ENCODE measurements around the gene DLGAP3. TPM values are rescaled to one million over a fixed set of nuclear protein-coding genes. Genes with fewer than 3 reads are reported as not detected.

Gene DLGAP3
- total RNA-seq, 1 experiment from 2014 or later = 0.81 TPM

DNA sequence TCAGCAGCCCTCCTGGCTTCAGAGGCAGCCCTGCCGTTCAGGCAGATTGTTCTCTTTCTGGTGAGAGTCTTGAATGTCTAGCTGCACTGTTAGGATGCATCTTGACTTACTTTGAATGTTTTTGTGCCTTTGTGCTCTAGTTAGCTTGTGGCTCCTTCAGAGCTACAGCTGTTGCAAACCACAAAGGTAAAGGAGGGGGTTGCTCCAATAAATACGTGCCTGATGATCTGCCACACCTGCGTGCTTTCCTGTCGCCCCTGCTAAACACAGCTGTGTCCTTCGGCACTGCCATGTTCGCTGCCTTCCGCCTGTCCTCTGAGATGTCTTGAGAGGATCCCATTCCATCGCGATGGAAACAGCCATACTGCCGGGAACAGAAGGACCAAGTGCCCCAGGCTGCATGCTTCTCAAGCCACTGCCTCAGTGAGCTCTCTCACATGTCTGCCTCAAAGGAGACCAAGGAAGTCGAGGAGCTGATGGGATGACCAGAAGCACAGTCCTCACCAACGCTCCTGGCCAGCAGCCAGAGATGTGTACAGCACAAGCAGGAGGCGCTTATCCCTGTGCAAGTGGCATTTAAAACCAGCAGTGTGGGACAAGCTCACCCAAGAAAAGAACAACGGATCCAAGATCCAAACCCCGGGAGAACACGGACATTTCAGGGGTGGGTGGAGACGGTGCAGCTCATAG is 57.9 kb downstream of the DLGAP3 start:
- Histone ChIP-seq H3K36me3 (no peaks in the 10 kb centered on the region), H3K4me3 (no peak overlapping the region), H3K27me3 (no peaks in the 10 kb centered on the region), H3K27ac (no peak overlapping the region), H3K4me1 (peaks cover 9% of the 10 kb centered on the region; the same call in 1 of the 2 replicates), H3K9me3 (replicated peaks) (no peaks in the 10 kb centered on the region)
- DNase-seq = peak in 1 of 2 experiments; percentile 22

DNA sequence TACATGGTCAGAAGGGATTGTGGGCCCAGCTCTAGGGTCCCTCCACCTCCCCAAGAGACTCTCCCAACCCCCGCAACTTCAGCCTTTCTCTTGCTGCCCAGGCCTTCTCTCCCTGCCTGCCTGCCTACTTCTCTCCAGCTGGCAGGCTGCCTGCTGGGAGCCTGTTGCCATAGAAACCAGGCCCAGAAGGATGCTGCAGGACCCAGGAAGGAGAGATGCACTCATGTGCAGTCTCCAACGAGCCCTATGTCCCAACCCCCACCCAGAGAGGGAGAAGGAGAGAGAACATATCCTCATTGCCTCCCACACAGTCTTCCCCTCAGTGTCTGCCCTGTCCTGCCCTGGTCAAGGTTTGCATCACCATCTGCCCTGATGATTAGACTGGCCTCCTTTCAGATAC is 59.1 kb downstream of the DLGAP3 start:
- no peak overlapping the region for H3K27ac ChIP-seq
- DNase-seq = no peak
- no peaks in the 10 kb centered on the region for H3K36me3 ChIP-seq
- H3K27me3 ChIP-seq = no peaks in the 10 kb centered on the region
- H3K9me3 ChIP-seq (replicated peaks) = no peaks in the 10 kb centered on the region
- H3K4me3 ChIP-seq = no peak overlapping the region
- peaks cover 9% of the 10 kb centered on the region; the same call in 1 of the 2 replicates for H3K4me1 ChIP-seq

DNA sequence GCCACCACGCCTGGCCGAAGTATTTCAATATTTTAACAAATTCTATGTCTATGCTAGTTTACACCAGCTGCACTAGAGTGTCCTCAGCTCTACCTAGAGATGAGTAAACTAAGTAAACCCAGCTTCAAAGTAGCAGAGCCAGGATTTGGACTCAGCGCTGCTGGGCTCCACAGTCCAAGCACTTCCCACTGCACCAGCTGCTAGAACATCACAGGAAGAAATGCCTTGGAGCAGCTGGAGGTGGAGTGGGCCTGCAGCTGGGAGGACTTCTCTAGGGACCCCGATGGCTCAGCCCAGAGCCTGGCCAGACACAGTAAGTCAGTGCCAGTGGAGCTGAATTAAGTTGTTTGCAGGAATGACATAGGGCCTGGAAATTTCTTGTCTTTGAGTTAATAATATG is 59.7 kb downstream of the DLGAP3 start:
- Histone ChIP-seq H3K4me3 (no peak overlapping the region), H3K27ac (no peak overlapping the region), H3K4me1 (peaks cover 9% of the 10 kb centered on the region; the same call in 1 of the 2 replicates), H3K36me3 (no peaks in the 10 kb centered on the region), H3K27me3 (no peaks in the 10 kb centered on the region), H3K9me3 (replicated peaks) (no peaks in the 10 kb centered on the region)
- DNase-seq = no peak

DNA sequence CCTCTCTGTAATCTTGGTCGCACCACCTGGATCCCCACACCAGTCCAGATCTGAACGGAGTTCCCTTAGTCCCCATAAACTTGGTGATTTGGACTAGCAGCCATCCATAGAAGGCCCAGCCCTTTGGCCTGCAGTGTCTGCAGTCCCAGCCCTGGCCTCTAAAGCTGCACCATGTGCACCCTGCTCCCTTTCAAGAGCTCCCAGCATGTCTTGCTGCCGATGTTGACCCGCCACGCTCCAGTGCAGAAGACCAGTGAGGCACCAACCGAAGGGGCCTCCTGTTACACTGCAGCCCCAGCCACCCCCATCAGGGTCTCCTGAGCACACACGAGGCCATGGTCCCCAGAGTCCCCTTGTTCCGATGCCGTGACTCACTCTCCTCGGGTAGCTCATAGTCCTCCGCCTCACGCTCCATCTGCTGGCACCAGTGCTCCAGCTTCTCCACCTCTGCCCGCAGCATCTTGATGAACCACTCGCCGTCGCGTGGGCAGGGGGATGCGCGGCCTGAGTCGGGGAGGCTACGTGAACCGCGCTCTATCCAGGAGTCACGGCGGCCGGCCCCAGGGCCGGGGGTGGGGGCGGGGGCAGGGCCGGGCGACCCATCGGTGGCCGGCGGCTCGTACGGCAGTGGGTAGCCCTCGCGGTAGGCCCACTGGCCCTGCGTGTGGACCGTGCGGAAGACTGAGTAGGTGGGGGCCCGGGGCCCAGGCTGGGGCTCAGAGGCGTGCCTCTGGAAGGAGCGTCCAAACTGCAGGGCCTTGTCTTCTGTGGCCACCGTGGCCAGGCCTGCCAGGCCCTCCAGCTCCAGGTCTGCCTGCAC is 61.0 kb downstream of the DLGAP3 start:
- DNase-seq = no peak
- no peak overlapping the region for H3K27ac ChIP-seq
- no peak overlapping the region for H3K4me3 ChIP-seq
- no peaks in the 10 kb centered on the region for H3K27me3 ChIP-seq
- H3K9me3 ChIP-seq (replicated peaks) = no peaks in the 10 kb centered on the region
- H3K36me3 ChIP-seq = no peaks in the 10 kb centered on the region
- no peaks in the 10 kb centered on the region for H3K4me1 ChIP-seq

DNA sequence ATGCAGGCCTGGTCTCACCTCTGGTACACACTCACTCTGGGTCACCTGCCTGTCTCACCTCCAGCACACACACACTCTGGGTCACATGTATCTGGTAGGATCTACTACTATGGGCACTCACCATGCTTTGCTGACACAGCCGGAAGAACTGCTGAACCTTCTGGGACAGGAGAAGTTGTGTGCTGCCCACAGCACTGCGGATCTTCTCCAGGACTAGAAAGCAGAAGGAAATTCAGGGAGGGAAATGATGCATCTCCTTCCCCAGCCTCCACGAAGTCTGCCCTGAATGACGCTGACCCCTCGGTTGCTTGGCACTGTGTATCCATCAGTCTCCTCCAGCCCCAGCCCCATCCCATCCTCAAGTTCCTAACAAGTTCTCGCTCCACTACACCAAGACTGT is 62.0 kb downstream of the DLGAP3 start:
- no peak for DNase-seq
- no peaks in the 10 kb centered on the region for H3K27me3 ChIP-seq
- H3K9me3 ChIP-seq (replicated peaks) = no peaks in the 10 kb centered on the region
- H3K27ac ChIP-seq = no peak overlapping the region
- no peaks in the 10 kb centered on the region for H3K4me1 ChIP-seq
- no peak overlapping the region for H3K4me3 ChIP-seq
- H3K36me3 ChIP-seq = no peaks in the 10 kb centered on the region

DNA sequence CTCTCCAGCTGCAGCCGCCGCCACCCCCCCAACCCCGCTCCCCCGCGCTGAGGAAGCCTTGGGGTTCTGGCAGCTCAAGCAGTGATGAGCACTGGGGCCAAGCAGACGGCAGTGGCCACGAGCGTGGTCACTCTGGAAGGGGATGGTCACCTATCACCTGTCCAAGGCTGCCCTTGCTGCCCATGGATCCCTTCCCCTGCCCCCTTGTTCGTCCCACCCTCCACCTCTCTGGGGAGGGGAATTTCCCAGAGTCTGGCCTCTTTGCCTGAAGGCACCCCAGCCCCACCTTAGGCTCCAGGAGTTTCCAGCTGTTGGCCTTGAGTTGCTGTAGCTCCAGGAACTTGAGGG is 62.7 kb downstream of the DLGAP3 start:
- Histone ChIP-seq H3K4me3 (no peak overlapping the region), H3K27ac (no peak overlapping the region), H3K27me3 (no peaks in the 10 kb centered on the region), H3K9me3 (replicated peaks) (no peaks in the 10 kb centered on the region), H3K36me3 (no peaks in the 10 kb centered on the region), H3K4me1 (no peaks in the 10 kb centered on the region)
- no peak for DNase-seq

DNA sequence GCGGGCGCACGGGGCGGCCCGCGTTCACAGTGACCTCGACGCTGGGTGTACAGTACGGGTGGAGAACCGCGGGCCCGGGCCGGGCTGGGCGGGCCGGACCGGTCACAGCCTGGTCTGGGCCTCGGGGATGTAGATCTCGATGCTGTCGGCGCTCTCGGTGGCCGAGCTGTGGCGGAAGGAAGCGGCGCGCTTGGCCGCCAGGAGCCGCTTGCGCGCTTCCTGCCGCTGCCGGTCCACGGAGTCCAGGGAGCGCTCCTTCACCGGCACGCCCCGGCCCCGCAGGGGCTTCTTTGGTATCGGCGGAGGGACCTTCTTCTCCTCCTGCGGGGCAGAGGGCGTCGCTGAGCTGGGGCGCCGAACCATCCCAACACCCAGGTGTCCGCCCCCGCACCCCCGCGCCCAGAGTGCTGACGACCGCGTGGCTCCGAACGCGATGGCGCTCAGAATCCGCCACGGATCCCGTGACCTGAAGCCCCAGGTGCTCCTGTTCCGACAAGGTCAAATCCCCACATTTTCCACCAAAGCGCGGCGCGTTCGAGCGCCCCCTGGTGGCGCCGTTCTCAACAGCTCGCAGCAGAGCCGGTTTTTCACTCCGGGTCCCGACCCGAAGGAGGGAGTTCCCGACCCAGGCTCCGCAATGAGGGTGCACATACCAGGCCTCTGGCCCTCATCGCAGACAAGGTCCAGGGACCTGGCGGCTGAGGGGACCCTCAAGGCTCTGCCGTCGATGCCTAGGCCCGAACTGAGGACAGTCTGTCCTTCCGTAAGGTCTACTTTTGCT is 63.3 kb downstream of the DLGAP3 start:
- Histone ChIP-seq H3K9me3 (replicated peaks) (no peaks in the 10 kb centered on the region), H3K4me3 (peak overlapping the region; percentile 50), H3K4me1 (no peaks in the 10 kb centered on the region), H3K27me3 (no peaks in the 10 kb centered on the region), H3K27ac (no peak overlapping the region), H3K36me3 (no peaks in the 10 kb centered on the region)
- DNase-seq = peak; percentile 46 to 64

DNA sequence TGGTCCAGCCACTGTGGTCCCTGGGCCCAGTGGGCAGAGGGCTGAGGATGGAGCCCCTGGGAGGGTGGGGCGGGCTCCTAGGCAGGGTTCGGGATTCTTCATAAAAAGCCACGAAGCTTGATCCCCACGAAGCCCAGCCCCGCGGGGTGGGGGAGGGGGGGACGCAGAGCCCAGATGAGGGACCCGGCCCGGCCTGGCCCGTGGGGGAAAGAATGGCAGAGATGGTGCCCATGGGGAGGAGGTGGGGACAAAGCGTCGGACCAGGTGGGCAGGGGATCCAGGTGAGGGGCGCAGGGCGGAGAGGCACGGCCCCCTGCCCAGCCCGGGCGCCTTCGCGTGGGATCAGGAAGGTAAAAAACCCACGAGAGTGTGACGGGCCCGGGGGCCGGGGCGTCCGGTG is 63.9 kb downstream of the DLGAP3 start:
- no peaks in the 10 kb centered on the region for H3K4me1 ChIP-seq
- no peak for DNase-seq

DNA sequence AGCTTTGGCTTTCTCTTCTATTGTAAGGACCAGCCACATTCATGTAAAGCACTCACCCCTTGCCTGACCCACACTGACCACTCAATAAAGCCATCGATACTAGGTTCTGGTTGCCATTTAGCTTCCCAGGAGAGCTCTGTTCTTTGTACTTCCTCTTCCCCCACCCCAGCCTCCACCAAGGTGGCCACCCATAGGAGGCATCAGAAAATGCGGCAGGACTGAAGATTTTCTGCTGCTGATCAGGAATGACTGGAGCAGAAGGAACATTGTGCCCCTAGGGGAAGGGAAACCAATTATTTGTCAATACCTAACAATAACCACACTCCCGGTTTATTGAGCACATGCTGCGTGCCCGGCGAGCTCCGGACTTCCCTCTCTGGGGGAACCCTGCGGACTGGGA is 64.7 kb downstream of the DLGAP3 start:
- no peaks in the 10 kb centered on the region for H3K36me3 ChIP-seq
- no peak overlapping the region for H3K27ac ChIP-seq
- H3K27me3 ChIP-seq = no peaks in the 10 kb centered on the region
- no peak overlapping the region for H3K4me3 ChIP-seq
- no peak for DNase-seq
- no peaks in the 10 kb centered on the region for H3K9me3 ChIP-seq (replicated peaks)
- H3K4me1 ChIP-seq = no peaks in the 10 kb centered on the region

More for the DNA sequence above, 63.9 kb downstream of the DLGAP3 start:
- no peaks in the 10 kb centered on the region for H3K36me3 ChIP-seq
- H3K27ac ChIP-seq = no peak overlapping the region
- no peaks in the 10 kb centered on the region for H3K27me3 ChIP-seq
- H3K9me3 ChIP-seq (replicated peaks) = no peaks in the 10 kb centered on the region
- peak overlapping the region; percentile 50 for H3K4me3 ChIP-seq

DNA sequence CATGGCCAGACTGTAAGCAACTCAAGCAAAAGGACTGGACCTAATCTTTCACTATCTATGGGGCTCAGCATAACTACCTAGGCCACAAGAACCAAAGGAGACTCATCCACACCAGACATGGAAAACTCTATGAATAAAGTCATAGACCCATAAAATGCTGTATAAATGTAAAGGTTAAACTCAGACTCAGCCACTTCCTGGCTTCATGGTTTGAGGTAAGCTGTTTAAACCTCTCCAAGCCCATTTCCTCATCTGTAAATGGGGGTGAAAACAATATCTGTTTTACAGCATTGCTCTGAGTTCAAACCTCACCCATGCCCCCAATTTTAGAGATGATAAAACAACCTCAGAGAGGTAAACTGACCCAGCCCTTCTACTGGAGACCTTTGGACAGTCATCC is 65.9 kb downstream of the DLGAP3 start:
- Histone ChIP-seq H3K27ac (no peak overlapping the region), H3K36me3 (no peaks in the 10 kb centered on the region), H3K27me3 (no peaks in the 10 kb centered on the region), H3K9me3 (replicated peaks) (no peaks in the 10 kb centered on the region), H3K4me3 (no peak overlapping the region), H3K4me1 (peaks cover 1% of the 10 kb centered on the region; the same call in 1 of the 2 replicates)
- no peak for DNase-seq

DNA sequence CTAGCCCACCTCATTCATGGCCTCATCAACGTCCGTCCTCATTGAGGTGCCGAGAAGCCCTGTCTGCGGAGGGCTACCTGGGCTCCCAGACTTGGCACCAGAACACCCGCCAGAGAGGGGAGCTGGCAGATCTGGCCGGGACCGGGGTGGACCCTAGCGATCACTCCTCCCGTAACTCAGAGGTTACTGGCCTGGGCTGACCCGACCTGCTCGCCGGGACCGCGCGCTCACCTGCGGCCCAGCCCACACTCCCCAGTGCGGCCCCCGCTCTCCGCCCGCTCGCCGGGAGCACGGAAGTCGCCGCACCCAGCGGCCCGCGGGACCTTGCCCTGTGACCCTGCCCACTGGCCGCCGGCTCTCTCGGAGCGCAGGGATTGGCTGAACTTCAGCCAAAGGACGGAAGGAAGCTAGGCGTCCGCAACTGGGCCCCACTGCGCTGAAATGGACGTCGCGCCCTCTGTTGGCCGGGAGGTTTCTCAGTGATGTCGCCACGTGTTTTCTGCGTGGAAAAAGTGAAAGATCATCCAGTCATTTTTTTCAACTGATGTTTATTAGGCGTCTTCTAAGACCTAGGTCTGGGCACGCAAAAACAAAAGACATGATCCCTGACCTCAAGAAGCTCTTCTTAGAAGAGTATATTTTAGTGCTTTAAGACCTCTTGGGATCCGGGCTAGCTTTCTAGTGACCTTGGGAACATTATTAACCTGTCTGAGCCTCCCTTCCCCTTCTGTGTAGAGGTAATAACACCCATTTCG is 69.8 kb downstream of the DLGAP3 start, which contains the start of gene SMIM12:
Gene SMIM12 (minus strand): TSS at position 304 of the 755 bp plus-strand sequence. CDS start 3,772 bp downstream, outside the sequence.
- peak; percentile 94 to 96 for DNase-seq
- Histone ChIP-seq H3K27ac (peak within 1 kb of the TSS; percentile 3; the same call in 1 of the 2 replicates), H3K27me3 (no peaks in the 10 kb centered on the region)

DNA sequence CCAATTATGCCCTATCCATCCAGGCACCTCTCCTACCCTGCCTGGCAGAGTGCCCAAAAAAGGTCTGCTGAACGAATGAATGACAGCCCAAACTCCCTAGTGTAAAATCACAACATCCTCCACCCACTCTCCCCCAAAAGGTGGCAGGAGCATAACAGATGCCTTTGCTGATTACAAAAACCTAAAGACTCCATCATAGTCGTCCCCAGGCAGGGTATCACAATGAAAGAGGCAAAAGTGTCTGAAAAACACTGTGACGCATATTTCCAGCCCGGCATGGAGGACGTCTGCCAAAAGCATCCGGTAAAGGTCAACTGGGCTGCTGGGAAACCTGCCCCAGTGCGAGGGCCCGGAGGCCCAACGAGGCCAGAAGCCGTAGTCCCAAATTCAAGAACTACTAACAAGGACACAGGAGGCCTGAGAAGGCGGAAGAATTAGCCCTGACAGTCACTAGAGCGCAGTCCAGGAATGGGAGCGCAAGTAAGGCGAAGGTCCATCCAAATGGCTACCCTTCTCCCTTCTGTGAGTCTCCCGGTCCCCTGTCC is 70.5 kb downstream of the DLGAP3 start:
- DNase-seq = peak in 1 of 2 experiments; percentile 15
- H3K27ac ChIP-seq = peak overlapping the region; percentile 3; the same call in 1 of the 2 replicates
- peaks cover 4% of the 10 kb centered on the region; the same call in 1 of the 2 replicates for H3K36me3 ChIP-seq
- H3K4me3 ChIP-seq = peak overlapping the region; percentile 81
- H3K9me3 ChIP-seq (replicated peaks) = no peaks in the 10 kb centered on the region
- peaks cover 6% of the 10 kb centered on the region; the same call in 1 of the 2 replicates for H3K4me1 ChIP-seq
- H3K27me3 ChIP-seq = no peaks in the 10 kb centered on the region

More for the DNA sequence above, 69.8 kb downstream of the DLGAP3 start, which contains the start of gene SMIM12:
- H3K4me1 ChIP-seq = peaks cover 6% of the 10 kb centered on the region; the same call in 1 of the 2 replicates
- no peaks in the 10 kb centered on the region for H3K9me3 ChIP-seq (replicated peaks)
- peaks cover 4% of the 10 kb centered on the region; the same call in 1 of the 2 replicates for H3K36me3 ChIP-seq
- peak within 1 kb of the TSS; percentile 81 for H3K4me3 ChIP-seq

DNA sequence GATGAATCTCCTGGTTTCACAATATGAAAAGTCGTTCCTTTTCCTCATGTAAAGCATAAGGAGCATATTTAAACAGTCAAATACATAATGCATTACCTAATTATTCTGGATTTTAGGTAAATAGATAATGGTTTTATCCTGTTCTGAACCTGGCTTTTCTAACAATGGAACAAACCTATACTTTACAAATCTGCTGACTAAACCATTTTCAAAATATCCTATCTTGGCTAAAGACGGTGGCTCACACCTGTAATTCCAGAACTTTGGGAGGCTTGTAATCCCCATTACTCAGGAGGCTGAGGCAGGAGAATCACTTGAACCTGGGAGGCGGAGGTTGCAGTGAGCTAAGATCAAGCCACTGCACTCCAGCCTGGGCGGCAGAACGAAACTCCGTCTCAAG is 72.8 kb downstream of the DLGAP3 start:
- Histone ChIP-seq H3K9me3 (replicated peaks) (no peaks in the 10 kb centered on the region), H3K27ac (no peak overlapping the region), H3K27me3 (no peaks in the 10 kb centered on the region), H3K36me3 (peaks cover 4% of the 10 kb centered on the region; the same call in 1 of the 2 replicates), H3K4me1 (peaks cover 6% of the 10 kb centered on the region; the same call in 1 of the 2 replicates), H3K4me3 (no peak overlapping the region)
- no peak for DNase-seq
